LNCaP clone FGC (cell line): ENCODE measurements around the gene EEF1A2.

ENCODE experiments used
- DNase-seq: peaks from one replicate; pipeline ENCODE4 v3.0.0-alpha.2; 2011; ENCODE audit warnings: low read depth
- H3K4me3 ChIP-seq: 2 replicates; pipeline ENCODE4 v1.5.1; 2011; ENCODE audit warnings: mild to moderate bottlenecking, low read depth, low read length, control low read depth
- TF ChIP-seq, protein P1 (sequence below): IDR thresholded peaks from 2 replicates; pipeline ENCODE4 v1.5.1; 2012; ENCODE audit warnings: mild to moderate bottlenecking; ENCODE audit not compliant: control insufficient read depth, insufficient read depth; ENCODE audit errors: extremely low read depth

Gene EEF1A2

GRCh38 chr20:63544958-63545516, 46.2 kb upstream of the EEF1A2 start:
- H3K4me3 ChIP-seq, result no peak overlapping the region
- no peak for DNase-seq
- TF ChIP-seq, protein P1, sequence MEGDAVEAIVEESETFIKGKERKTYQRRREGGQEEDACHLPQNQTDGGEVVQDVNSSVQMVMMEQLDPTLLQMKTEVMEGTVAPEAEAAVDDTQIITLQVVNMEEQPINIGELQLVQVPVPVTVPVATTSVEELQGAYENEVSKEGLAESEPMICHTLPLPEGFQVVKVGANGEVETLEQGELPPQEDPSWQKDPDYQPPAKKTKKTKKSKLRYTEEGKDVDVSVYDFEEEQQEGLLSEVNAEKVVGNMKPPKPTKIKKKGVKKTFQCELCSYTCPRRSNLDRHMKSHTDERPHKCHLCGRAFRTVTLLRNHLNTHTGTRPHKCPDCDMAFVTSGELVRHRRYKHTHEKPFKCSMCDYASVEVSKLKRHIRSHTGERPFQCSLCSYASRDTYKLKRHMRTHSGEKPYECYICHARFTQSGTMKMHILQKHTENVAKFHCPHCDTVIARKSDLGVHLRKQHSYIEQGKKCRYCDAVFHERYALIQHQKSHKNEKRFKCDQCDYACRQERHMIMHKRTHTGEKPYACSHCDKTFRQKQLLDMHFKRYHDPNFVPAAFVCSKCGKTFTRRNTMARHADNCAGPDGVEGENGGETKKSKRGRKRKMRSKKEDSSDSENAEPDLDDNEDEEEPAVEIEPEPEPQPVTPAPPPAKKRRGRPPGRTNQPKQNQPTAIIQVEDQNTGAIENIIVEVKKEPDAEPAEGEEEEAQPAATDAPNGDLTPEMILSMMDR, result no peak

DNA sequence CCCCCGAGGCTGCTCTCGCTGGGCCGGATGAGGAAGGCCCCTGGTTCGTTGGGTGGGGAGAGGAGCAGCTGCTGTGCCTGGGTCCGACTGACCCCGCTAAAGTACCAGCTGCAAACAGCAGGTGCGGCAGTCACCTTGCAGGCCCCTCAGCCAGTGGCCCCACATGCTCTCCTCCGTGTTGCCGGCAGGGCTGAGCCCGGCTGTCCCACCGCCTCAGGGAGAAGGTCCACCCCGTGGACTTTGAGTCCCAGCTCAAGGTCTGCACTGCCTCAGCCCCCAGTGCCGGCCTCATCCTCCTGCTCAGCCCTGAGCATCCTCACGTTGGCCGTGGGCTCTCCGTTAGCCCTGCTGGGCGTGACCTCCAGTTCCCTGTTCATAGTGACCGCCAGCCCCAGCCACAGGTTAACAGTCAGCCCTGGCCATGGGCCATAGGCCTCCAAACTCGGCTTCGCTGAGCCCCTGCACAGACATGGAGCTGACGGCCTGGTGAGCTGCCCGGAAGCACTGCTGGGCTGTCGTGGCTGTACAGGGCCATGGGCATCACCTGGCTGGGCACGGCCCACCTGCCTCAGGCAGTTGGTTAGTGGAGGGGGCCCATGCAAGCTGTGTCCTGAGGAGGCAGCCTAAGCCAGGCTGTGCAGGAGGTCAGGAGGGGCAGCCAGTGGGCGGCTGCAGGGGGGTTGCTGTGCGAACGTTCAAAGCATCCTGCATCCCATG, 45.5 kb upstream of the EEF1A2 start:
- no peak overlapping the region for H3K4me3 ChIP-seq
- no peak for DNase-seq
- TF ChIP-seq, protein P1, result no peak

GRCh38 chr20:63543733-63544132, 44.9 kb upstream of the EEF1A2 start:
- TF ChIP-seq, protein P1, result no peak
- H3K4me3 ChIP-seq, result no peak overlapping the region
- DNase-seq, result no peak

DNA sequence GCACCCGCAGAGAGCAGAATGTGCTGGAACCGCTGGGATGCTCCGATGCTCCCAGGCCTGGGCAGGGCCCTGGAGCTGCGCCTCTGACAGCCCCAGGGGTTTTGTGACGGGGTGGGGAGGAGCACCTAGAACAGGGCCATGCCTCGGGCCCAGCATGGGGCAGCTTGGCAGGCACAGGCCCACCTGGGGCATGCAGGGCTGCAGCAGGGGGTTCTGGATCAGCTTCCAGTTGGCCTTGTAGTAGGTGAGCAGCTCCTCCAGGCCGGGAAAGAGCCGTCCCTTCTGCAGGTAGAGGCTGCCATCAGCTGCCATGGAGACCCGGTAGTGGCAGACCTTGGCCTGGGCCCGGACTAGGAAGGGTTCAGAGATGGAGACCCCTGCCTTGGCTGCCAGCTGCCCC, 44.2 kb upstream of the EEF1A2 start:
- TF ChIP-seq, protein P1, result no peak
- H3K4me3 ChIP-seq, result no peak overlapping the region

GRCh38 chr20:63542696-63543095, 43.8 kb upstream of the EEF1A2 start:
- no peak overlapping the region for H3K4me3 ChIP-seq
- TF ChIP-seq, protein P1, result no peak
- no peak for DNase-seq

More for the DNA sequence above, 44.2 kb upstream of the EEF1A2 start:
- DNase-seq, result no peak

DNA sequence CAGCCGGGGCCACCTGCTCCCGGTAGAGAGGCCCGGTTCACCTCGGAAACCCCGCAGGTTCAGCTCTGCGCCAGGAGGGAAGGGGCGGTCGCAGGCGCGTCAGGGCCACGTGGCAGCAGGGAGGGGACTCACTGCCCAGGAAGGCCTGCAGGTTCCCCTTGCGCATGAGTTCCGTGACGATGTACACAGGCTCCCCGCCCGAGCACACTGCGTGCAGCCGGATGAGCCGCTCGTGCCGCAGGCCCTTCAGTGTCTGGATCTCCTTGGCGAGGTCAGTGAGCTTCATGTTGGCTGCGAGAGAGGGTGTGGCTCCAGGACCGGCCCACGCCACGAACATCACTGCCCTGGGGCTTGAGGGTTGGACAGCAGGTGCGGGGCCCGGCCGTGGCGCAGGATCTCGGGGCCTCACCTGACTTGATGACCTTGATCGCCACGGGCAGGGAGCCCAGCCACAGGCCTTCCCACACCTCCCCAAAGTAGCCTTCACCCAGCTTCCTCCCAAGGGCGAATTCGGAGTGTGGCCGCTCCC, 43.2 kb upstream of the EEF1A2 start:
- no peak for DNase-seq
- H3K4me3 ChIP-seq, result no peak overlapping the region
- TF ChIP-seq, protein P1, result no peak
